GM19395 (cell line): ENCODE results near the gene STXBP2.

Experiments
- ATAC-seq: cut with Tn5 transposase; IDR thresholded peaks from one replicate; pipeline ENCODE4 v1.9.1; 2021; ENCODE audit warnings: mild to moderate bottlenecking, moderate library complexity; ENCODE audit not compliant: unreplicated experiment

Gene STXBP2

GRCh38 chr19:7648265-7649014 lies 11.5 kb downstream of the STXBP2 start:
- ATAC-seq, result no peak

- ATAC-seq, result no peak
Observed at GRCh38 chr19:7650148-7650547, 13.2 kb downstream of the STXBP2 start.

- no peak for ATAC-seq
Observed at GRCh38 chr19:7652061-7652641, 15.2 kb downstream of the STXBP2 start.

GRCh38 chr19:7654401-7654800 lies 17.5 kb downstream of the STXBP2 start:
- ATAC-seq, result no peak

GRCh38 chr19:7655581-7655980 lies 18.7 kb downstream of the STXBP2 start:
- no peak for ATAC-seq

GRCh38 chr19:7657131-7657751 lies 20.3 kb downstream of the STXBP2 start:
- ATAC-seq, result no peak

GRCh38 chr19:7658219-7658686 lies 21.3 kb downstream of the STXBP2 start:
- ATAC-seq, result peak; percentile 68

GRCh38 chr19:7661744-7662538 lies 25.0 kb downstream of the STXBP2 start:
- no peak for ATAC-seq

- no peak for ATAC-seq
Observed at GRCh38 chr19:7662657-7663056, 25.7 kb downstream of the STXBP2 start.

- ATAC-seq, result no peak
Observed at GRCh38 chr19:7663706-7664105, 26.8 kb downstream of the STXBP2 start.

GRCh38 chr19:7665076-7665475 lies 28.2 kb downstream of the STXBP2 start:
- no peak for ATAC-seq

- ATAC-seq, result no peak
Observed at GRCh38 chr19:7668842-7669241, 31.9 kb downstream of the STXBP2 start, which contains the start of gene RETN. RETN (plus strand) TSS chr19:7669049; CDS start chr19:7669327, 278 bp downstream.

- no peak for ATAC-seq
Observed at GRCh38 chr19:7669641-7670040, 32.7 kb downstream of the STXBP2 start.

GRCh38 chr19:7670150-7670783 lies 33.4 kb downstream of the STXBP2 start:
- no peak for ATAC-seq

- ATAC-seq, result no peak
Observed at GRCh38 chr19:7670790-7671189, 33.9 kb downstream of the STXBP2 start.

GRCh38 chr19:7672522-7672921 lies 35.6 kb downstream of the STXBP2 start:
- ATAC-seq, result no peak

- no peak for ATAC-seq
Observed at GRCh38 chr19:7674010-7675005, 37.4 kb downstream of the STXBP2 start.

- no peak for ATAC-seq
Observed at GRCh38 chr19:7676376-7676775, 39.5 kb downstream of the STXBP2 start.

GRCh38 chr19:7676854-7677253 lies 39.9 kb downstream of the STXBP2 start, which contains the start of gene MCEMP1:
MCEMP1 (plus strand) TSS chr19:7677090; CDS start chr19:7677121, 31 bp downstream.
- ATAC-seq, result no peak
